ENCODE data around the gene CNPPD1. TPM values are rescaled to one million over a fixed set of nuclear protein-coding genes. Genes with fewer than 3 reads are reported as not detected.

CNPPD1 gene
- total RNA-seq, 4 donors from 2014 or later: 50.6 to 82.0 (median 66.0) TPM

- WGBS, 2 donors (ENCODE audit: low coverage in 1 of 2): 68 to 71% methylated on average over 4 to 7 of the region's 12 CpGs
- Histone ChIP-seq H3K4me1 (no peaks in the 10 kb centered on the region), H3K4me3 (no peak overlapping the region), H3K36me3 (no peaks in the 10 kb centered on the region), H3K27me3 (peaks cover 18% of the 10 kb centered on the region), H3K9me3 (no peaks in the 10 kb centered on the region), H3K27ac (no peak overlapping the region)
- TF ChIP-seq POLR2AphosphoS5 (IDR thresholded peaks at IDR 0.05): no peak
- ATAC-seq: no peak
Measured at GRCh38 chr2:219199470-219200211, 22.9 kb upstream of the CNPPD1 start.

DNA sequence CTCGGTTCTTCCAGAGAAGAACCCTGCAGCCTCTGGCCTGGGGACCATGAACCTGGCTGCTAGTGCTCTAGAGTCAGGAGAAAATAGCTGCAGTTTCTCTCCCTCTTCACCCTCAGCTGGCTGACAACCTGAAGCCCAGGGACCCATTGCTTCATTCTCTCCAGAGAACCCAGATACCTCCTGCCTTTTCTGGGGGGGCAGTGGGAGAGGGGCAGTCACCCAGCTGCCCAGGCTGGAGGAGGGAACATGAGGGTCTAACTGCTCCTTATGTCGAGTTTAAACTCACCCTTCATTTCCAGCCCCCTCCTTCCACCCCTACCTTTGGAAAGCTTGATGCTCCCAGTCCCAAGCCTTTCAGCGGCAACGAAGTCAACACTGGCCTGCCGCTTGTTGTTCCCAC, 22.2 kb upstream of the CNPPD1 start:
- no peaks in the 10 kb centered on the region for H3K4me1 ChIP-seq
- H3K9me3 ChIP-seq: no peaks in the 10 kb centered on the region
- no peak for ATAC-seq
- TF ChIP-seq POLR2AphosphoS5 (IDR thresholded peaks at IDR 0.05): no peak
- TF ChIP-seq EP300 (IDR thresholded peaks at IDR 0.05): no peak
- TF ChIP-seq POLR2A (IDR thresholded peaks at IDR 0.05): no peak
- no peak for TF ChIP-seq CTCF (IDR thresholded peaks at IDR 0.05)
- WGBS, 2 donors (ENCODE audit: low coverage in 1 of 2): 60 to 64% methylated on average over 4 of the region's 5 CpGs
- H3K4me3 ChIP-seq: no peak overlapping the region
- H3K36me3 ChIP-seq: no peaks in the 10 kb centered on the region
- no peak overlapping the region for H3K27ac ChIP-seq
- H3K27me3 ChIP-seq: peaks cover 18% of the 10 kb centered on the region

- no peak for ATAC-seq
- Histone ChIP-seq H3K9me3 (no peaks in the 10 kb centered on the region), H3K36me3 (no peaks in the 10 kb centered on the region), H3K4me1 (no peaks in the 10 kb centered on the region), H3K27ac (no peak overlapping the region), H3K27me3 (peaks cover 18% of the 10 kb centered on the region), H3K4me3 (no peak overlapping the region)
- TF ChIP-seq CTCF (IDR thresholded peaks at IDR 0.05) (no peak), POLR2AphosphoS5 (IDR thresholded peaks at IDR 0.05) (no peak), EP300 (IDR thresholded peaks at IDR 0.05) (no peak), POLR2A (IDR thresholded peaks at IDR 0.05) (no peak)
- no CpG with 5 or more reads among the region's 1 CpG for WGBS, 2 donors (ENCODE audit: low coverage in 1 of 2)
Measured at GRCh38 chr2:219197388-219197787, 20.7 kb upstream of the CNPPD1 start.

DNA sequence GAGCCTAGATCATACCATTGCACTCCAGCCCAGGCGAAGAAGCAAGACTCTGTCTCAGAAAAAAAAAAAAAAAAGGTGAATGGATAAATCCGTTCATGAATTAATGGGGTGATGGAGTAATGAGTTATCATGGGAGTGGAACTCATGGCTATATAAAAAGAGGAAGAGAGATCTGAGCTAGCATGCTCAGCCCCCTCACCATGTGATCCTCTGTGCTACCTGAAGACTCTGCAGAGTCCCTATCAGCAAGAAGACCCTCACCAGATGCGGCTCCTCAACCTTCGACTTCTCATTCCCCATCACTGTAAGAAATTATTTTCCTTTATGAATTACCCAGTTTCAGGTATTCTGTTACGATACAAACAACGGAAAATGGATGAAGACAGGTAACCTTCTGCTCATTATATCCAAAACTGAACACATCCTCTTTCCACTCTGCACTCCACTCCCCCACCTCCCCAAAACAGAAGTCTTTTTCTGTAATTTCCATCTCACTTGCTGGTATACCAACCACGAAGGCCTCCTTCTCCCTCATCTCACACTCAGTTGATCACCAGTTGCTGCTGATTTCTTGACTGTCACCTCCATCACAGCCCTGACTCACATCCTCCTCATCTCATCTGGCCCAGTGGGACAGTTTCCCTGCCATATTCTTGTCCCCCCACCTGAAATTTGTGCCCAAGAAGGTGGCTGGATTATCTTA, 10.2 kb upstream of the CNPPD1 start:
- no peaks in the 10 kb centered on the region for H3K9me3 ChIP-seq
- no peak overlapping the region for H3K4me3 ChIP-seq
- H3K27ac ChIP-seq: no peak overlapping the region
- TF ChIP-seq CTCF (IDR thresholded peaks at IDR 0.05) (no peak), EP300 (IDR thresholded peaks at IDR 0.05) (no peak), POLR2A (IDR thresholded peaks at IDR 0.05) (no peak), POLR2AphosphoS5 (IDR thresholded peaks at IDR 0.05) (no peak)
- 89 to 90% methylated on average over 1 to 7 of the region's 7 CpGs for WGBS, 2 donors (ENCODE audit: low coverage in 1 of 2)
- ATAC-seq: no peak
- H3K4me1 ChIP-seq: no peaks in the 10 kb centered on the region
- peaks cover 0 to 42% of the 10 kb centered on the region in 2 donors for H3K36me3 ChIP-seq
- no peaks in the 10 kb centered on the region for H3K27me3 ChIP-seq

- Histone ChIP-seq H3K4me3 (no peak overlapping the region), H3K4me1 (peaks cover 0 to 20% (median 9%) of the 10 kb centered on the region in 3 donors), H3K27me3 (no peaks in the 10 kb centered on the region), H3K36me3 (peaks cover 0 to 67% of the 10 kb centered on the region in 2 donors), H3K27ac (no peak overlapping the region), H3K9me3 (no peaks in the 10 kb centered on the region)
- WGBS, 2 donors (ENCODE audit: low coverage in 1 of 2): 100% methylated on average over 1 of the region's 2 CpGs; no CpG with 5 or more reads in 1 of the 2 donors
- ATAC-seq: no peak
- TF ChIP-seq POLR2AphosphoS5 (IDR thresholded peaks at IDR 0.05) (no peak), CTCF (IDR thresholded peaks at IDR 0.05) (no peak)
Measured at GRCh38 chr2:219184121-219184520, 7.4 kb upstream of the CNPPD1 start.
